HG03064 (cell line): ENCODE measurements around the gene GP1BB.
"Not testable (repeated sequence)": the region's sequence is repeated elsewhere in the genome, so short reads cannot be mapped to it uniquely, and the experiment has no call there.

Source experiments
- ATAC-seq: cut with Tn5 transposase; IDR thresholded peaks from one replicate; pipeline ENCODE4 v1.9.1; 2021; ENCODE audit warnings: low read depth; ENCODE audit not compliant: unreplicated experiment

The GP1BB gene

DNA sequence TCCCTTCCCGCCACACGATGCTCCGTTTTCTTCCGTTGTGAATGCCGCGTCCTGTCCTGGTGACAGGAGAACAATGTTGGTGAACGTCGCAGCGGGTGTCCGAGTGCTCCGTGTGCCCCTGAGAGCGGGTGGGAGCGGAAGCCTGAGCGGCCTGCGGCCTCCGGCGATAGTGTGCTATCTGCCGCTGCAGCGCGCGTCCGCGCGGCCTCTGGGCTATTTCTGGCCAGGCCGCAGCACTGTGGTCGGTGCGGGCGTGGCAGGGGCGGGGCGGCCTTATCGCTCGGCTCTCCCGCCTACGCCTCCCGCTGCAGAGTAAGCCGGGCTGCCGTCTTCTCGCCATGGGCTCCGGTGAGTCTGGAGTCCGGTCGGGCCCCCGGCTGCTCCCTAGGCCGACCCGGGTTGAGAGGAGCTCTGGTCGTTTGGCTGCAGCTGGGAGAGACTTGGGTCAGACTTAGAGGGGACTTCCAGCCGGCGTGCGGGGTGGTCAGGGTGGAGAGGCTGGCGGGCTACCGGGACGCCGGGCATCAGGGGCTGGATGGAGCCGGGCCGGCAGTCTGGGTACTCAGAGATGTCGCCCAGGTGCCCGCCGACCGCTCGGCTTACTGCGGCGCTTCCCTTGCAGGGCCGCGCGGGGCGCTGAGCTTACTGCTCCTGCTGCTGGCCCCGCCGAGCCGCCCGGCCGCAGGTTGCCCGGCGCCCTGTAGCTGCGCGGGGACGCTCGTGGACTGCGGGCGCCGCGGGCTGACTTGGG lies at the start of gene GP1BB:
Gene GP1BB, plus strand, starts transcription at position 308 of the 751 bp plus-strand sequence. Its CDS starts 31 bp downstream, at position 339.
- no peak for ATAC-seq

DNA sequence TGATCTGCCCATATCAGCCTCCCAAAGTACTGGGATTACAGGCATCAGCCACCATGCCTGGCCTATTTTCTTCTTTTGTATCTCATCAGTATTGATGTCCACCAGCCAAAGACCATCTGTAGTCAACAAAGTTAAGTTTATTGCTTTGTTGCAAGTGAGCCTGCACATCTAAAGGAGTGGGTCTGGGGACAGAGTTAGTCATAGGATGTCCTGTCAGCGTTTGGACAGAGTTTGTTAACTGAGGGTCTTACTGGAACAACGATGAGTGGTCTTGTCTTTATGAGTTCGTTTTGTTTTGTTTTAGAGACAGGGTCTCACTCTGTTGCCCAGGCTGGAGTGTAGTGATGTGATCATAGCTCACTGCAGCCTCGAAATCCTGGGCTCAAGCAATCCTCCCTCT lies 49.7 kb upstream of the GP1BB start:
- ATAC-seq: no peak

DNA sequence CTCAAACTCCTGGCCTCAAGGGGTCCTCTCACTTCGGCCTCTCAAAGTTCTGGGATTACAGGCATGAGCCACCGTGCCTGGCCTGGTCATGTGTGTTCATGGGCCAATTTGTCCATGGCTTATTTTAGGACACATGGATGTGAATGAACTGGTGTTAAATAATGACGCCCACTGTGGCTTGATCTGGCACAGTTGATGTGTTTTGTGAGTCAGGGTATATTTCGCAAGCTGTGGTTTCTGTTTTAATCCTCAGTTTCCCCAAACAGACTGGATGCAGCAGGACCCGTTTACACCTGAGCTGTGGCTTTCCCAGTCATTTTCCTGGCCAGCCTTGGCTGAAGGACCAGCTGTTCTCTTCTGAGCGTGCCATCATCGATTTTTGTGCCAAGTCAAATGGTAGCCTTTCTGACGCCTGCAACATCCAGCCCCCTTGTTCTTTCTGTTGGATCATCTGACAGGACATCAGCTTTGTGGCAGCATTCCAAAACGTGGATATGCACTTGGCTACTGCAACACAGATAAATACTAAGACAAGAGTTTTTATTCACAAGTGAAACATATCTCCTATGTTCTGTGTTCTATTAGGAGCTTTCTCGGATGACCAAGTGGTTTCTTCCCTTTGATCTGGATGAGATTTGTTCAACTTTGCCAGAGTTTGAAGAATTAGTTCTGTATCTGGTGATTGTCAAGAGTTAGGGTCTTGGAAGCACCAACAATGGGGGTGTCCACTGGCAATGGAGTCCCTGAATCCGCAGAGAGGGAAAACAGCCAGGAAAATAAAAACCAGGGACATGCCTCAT lies 49.0 kb upstream of the GP1BB start:
- ATAC-seq: no peak

DNA sequence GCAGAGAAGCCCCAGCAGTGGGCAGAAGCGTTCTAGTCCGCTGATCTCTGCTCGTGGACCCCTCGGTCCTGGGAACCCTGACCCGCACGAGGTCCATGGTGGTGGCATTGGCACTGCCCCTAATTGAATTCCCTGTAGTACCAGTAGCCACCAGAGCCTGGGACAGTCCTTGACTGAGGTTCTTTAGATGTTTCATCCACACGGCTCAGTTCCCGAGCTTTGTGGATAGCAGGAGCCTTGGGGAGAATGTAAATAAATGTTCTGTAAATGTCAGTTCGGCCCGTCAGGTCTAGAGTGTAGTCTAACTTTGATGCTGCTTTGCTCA lies 48.4 kb upstream of the GP1BB start:
- ATAC-seq: no peak

DNA sequence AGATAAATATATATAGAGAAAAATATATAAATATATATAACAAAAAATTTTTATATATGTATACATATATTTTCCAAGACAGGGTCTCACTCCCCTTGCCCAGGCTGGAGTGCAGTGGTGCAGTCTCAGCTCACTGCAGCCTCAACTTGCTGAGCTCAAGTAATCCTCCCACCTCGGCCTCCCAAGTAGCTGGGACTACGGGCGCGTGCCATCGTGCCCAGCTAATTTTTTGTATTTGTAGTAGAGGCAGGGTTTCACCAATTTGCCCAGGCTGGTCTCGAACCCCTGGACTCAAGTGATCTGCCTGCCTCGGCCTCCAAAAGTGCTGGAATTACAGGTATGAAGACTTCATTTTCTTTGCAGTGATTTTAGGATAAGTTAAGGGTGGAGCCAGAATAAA lies 47.9 kb upstream of the GP1BB start:
- no peak for ATAC-seq

DNA sequence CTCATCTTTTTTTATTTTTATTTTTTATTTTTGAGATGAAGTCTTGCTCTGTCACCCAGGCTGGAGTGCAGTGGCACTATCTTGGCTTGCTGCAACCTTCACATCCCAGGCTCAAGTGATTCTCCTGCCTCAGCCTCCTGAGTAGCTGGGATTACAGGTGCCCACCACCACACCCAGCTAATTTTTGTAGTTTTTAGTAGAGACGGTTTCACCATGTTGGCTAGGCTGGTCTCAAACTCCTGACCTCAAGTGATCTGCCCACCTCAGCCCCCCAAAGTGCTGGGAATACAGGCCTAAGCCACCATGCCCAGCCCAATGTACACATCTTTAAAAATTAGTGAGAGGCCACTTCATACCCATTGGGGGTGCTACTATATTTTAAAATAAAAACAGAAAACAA lies 46.9 kb upstream of the GP1BB start:
- ATAC-seq: not testable (repeated sequence)

DNA sequence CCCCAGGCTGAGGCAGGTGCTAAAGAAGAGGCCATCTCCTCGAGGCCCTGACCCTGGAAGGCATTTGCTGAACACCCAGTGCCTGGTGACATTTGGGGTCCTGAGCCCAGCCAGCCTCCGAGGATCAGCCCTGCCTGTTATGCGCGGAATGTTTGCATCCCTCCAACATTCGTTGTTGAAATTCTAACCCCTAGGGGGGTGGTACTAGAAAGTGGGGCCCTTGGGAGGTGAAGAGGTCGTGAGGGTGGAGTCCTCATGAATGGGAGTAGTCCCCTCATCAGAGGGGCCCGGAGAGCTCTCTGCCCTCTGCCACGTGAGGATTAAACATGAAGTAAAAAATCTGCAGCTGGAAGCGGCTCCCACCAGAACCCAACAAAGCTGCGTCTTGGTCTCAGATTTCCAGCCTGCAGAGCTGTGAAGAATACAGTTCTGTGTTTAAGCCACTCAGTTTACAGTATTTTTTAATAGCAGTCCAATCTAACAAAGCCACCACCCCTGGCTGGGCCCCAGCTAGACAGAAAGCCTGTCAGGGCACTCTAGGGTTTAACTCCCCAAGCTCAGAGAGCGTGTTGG lies 44.3 kb upstream of the GP1BB start:
- no peak for ATAC-seq

DNA sequence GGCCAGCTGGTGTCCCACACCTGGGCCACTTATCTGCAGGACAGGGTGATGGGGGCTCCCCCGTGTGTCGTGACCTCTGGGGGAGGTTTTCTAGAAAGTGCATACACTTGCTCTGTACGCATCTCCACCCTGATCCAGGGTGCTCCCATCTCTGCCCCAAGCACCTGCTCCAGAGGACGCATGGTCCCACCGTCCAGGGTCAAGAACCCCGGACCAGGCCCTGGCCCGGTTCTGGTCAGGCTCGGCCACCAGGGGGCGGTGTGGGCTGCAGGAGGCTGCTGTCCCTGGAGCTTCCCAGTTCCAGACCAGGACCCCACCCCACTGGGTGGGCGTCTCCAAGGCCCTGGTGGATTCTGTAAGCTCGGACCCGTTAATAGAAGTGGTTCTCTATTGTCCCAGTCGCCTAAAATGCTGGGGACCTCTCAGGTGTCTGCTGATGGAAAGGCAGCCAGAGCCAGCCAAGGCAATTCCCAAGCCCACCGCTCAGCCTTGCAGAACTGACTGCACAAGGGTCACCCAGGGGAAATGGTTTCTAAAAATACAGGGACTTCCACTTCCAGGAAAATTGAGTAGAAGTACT lies 43.7 kb upstream of the GP1BB start:
- no peak for ATAC-seq

DNA sequence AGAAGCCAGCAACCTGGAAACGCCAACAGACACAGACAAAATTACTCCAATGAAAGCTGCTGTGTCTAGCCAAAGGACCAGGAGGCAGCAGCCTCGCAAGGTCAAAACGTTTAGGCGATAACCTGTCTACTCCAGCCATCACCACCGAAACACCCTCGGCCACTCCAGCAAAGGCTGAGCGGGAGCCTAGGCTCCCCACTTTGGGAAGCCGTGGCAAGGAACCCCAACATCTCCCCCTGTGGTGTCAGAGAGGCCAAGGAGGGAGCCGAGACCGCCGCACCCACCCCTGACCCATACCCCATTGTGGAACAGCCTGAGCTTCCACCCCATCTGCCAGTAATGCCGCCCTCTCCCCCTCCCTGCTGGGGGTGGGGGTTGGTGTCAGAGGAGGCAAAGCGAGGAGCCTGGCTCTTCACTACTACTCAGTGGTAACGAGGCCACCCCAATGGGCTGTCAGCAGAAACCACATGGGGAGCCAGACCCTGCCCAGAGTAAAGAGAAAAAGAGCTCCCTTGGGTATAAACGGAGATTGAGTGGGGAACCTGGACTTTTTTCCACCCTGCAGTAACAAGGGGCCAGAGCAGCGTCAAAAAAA lies 43.0 kb upstream of the GP1BB start:
- no peak for ATAC-seq

DNA sequence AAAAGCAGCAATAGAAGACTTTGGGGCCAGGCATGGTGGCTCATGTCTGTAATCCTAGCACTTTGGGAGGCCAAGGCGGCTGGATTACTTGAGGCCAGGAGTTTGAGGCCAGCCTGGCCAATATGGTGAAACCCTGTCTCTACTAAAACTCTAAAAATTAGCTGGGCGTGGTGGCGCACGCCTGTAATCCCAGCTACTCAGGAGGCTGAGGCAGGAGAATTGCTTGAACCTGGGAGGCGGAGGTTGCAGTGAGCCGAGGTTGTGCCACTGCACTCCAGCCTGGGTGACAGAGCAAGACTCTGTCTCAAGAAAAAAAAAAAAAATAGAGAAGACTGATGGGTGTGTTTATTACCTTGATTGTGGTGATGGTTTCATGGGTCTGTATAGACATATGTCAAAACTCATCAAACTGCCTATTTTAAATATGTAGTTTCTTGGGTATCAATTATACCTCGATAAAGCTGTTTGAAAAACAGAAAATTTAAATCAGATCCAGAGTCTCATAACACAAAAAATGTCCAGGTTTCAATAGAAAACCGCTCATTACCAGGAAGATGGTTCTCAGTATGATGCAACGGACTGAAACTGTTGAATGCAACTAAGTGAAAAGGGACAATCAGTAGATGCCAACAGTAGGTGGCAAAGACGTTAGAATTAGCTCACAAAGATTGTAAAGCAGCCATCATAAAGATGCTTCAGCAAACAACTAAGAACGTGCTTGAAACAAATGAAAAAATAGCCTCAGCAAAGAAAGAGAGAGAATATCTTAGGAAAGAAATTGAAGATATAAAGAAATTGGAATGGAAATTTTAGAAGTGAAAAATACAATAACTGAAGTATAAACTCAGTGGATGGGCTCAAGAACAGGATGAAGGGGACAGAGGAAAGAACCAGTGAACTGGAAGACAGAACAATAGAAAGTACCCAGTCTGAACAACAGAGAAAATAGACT lies 42.2 kb upstream of the GP1BB start:
- no peak for ATAC-seq

DNA sequence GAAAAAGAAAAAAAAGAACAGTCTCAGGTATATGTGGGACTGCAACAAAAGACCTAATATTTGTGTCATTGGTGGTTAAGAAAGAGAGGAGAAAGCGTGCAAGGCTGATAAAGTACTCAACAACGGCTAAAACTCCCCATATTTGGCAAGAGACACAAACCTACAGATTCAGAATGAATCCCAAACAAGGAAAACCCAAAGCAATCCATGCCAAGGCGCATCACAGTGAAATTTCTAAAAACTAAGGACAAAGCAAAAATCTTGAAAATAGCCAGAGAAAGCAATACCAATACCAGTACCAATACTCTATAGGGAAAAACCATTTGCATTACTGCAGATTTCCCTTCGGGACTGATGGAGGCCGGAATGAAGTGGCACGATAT lies 41.5 kb upstream of the GP1BB start:
- no peak for ATAC-seq

DNA sequence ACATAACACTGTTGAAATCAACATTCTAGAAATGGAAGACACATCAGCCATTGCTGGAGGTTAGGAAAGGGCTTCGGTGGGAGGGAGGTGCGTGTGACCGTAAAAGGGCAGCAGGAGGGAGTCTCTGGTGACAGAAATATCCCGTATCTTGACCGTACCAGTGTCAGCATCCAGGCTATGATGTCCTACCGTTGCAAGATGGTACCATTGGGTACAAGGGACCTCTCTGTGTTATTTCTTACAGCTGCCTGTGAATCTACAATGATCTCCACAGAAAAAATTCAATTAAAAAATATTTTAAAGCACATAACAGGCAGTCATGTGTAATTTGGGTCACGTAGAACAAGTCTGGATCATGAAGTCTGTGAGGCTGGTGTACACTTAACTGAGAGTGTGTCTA lies 36.4 kb upstream of the GP1BB start:
- no peak for ATAC-seq

DNA sequence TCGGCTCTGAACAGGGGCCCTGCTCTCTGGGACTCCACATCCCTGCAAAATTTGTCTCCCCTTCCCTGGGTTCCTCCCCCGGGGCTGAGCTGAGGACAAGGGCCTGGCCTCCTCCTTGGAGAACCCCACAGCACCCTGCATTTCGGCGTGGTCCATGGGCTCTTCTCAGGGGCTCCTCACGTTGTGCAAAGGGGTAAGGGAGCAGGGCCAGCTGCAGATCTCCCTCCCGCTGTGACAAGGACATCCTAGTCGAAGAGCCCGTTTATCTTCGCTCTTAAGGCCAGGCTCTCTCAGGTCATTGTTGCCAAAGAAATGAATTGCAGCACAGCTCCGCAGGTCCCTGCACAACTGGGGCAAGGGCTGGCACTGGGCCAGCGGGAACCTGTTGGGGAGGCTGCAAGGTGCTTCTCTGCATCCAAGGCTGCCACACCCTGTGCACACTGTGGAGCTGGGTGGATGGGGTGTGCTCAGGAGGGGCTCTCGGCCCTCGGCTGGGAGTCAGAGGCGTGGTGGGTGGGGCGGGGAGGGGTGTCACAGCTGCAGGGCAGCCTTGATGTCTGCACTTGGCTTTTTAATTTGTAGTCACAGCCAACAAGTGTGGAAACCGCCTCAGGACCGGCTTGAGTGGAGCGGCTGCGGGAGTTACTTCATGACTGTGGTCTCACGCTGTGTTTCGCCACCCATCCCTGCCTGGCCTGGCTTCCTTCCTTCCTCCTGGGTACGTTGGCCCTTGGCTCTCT lies 35.6 kb upstream of the GP1BB start:
- ATAC-seq: no peak

DNA sequence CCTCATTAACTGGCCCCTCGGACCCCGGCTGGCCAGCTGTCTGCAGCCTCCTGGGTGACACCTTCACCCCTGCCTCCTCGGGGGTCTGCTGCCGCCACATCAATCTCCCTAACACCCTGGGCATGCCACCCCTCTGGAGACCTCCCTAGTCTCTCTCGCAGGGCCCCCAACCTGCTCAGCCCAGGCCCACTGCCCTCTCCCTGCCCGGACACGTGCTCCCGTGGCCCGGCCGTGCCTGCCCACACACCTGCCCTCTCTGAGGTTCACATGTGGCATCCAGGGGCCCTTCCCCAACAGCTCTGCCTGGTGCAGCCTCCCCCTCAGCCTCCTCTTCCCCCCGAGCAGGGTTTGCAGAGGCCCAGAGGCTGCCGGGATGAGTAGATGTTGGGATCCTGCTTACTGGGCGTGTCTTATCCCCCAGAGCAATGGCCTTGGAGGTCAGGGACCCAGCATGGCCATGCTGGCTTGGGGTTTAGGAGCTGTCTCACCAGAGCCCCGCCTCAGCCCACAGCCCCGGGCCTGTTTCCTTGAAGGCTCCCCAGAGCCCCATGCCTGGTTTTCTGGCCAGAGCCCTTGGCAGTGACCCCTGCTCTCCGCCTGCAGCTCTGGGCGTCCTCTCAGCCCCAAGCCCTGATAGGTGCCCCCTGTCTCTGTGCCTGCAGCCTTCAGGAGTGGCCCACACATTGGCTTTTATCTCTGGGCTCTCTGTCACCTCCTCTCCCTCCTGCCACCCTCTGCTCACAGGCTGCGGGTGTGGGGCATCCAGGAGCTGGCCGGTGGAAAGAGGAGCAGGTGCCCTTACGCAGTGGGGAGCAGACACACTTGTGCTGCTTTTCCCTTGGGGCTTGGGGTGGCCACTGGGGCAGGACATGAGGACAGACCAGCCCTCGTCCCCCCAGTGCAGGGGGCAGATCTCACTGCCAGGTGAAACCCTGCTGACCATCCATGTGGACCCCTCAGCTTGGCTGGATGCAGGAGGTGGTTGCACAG lies 34.7 kb upstream of the GP1BB start:
- no peak for ATAC-seq

DNA sequence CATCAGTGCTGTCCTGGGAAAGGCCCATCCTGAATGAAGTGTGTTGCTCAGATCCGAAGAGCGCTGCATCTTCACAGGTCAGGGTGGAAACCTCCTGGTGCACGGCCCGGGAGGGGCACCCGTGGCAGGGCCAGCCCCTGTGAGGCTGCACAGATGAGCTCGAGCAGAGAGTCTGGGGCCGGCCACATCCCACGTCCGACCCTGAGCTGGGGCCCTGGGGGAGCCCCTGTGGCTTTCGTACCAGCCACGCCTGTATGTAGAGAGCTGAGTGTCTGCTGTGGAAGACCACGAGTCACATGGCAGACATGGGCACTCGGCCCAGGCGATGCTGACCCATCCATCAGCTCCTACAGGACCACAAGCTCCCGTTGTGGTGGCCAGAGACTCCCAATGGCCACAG lies 33.9 kb upstream of the GP1BB start:
- no peak for ATAC-seq

DNA sequence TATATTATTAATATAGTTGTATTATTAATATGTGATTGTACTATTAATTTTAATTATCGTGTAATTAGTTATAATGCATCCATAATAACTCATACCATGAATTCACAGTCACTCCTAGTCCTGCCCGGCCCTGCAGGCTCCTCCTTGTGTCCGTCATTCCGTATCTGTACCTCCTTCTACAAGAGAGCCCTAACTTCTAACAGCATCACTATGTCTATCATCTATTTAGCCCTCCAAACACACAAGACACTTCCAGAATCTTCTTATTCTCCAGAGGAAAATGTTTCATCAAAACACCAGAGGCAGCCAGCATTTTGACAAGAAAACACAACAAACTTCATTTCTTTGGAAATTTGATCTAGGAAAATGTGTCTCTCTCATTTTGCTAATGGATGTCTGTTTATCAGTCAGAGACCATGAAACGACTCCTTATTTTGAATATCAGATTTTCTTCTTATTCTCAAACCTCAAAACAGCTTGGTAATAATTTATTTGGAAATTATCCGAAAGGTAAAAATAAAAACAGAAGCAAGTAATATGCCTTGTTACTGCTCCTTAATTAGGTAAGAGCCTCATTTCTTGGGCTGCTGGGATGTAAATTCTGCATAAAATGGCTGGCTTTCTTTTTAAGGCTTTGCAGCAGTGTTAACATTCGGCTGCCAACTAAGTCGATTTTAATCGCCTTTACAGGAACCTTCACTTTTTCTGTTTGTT lies 32.2 kb upstream of the GP1BB start:
- ATAC-seq: no peak

DNA sequence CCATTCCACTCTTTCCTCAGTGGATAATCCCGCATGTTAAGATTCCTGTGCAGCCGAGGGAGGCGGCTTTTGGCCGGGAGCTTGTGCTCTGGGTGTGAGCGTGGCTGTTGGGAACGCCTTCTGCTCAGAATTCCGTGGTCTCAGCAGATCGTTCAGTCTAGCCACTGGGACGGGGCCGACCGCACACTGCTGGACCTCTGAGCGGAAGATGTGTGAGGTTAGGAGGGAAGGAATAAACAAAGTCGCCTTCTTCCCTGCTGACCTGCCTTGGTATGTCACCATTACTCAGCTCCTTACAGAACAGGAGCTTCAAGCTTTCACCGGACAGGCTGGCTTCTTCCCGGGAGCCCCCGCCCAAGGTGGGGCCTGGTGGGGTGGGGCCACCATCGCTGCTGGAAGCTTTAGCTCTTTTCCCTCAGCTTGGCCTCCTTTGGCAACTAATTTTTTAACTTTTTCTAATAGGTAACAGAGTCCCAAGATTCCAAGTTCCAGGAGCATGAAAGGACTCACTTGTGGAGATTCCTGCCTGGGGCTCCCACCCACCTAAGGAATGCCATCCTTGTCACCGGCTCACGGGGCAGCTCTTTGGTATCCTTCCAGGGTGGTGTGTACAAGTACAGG lies 31.5 kb upstream of the GP1BB start:
- no peak for ATAC-seq
